ENCODE results near the gene LGALS9C. TPM values are rescaled to one million over a fixed set of nuclear protein-coding genes. Genes with fewer than 3 reads are reported as not detected.
"Not testable (repeated sequence)": the region's sequence is repeated elsewhere in the genome, so short reads cannot be mapped to it uniquely, and the experiment has no call there.

The LGALS9C gene
- 1.2 TPM for total RNA-seq

DNA sequence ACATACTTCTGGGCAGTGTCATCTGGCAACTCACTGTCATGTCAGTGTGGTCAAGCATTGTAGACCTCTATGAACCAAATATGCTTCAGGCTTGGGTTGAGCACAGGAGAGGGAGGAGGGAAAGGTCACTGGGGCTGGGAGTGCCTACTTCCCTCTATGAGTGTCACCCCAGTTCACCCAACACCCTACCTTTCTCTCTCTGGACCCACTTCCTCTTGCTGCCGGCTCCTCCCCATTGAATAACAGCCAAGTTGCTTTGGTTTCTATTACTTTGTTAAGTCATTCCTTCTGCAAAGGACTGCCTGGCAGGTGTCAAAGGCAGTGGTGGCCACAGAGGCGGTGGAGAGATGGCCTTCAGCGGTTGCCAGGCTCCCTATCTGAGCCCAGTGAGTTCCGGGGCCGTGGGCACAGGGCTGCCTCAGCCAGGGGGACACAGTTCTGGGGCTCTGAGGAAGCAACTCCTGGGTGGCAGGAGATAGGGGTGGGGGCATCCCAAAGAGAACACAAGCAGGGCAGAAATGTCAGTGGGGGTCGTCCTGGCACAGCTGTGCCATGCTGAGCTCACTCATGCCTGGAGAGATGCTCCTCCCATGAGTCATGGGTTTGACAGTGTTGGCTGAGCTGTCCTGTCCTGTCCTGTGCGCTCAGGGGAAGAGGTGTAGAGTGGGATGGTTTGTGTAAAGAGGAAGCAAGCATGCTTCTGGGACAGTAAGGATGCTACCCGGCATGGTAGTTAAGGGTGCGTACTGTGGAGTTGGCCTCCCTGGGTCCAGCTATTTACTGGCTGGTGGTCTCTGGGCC is at the start of gene LGALS9C:
Gene LGALS9C (plus strand): TSS at position 282 of the 801 bp plus-strand sequence. CDS start 66 bp downstream, at position 348.
- H3K36me3 ChIP-seq; H3K9me3 ChIP-seq; H3K4me3 ChIP-seq; intact Hi-C loops (cut with DNase I); H3K4me1 ChIP-seq; DNase-seq (ENCODE audit: extremely low spot score in 2 of 2); H3K27me3 ChIP-seq; H3K27ac ChIP-seq: not testable (repeated sequence)

DNA sequence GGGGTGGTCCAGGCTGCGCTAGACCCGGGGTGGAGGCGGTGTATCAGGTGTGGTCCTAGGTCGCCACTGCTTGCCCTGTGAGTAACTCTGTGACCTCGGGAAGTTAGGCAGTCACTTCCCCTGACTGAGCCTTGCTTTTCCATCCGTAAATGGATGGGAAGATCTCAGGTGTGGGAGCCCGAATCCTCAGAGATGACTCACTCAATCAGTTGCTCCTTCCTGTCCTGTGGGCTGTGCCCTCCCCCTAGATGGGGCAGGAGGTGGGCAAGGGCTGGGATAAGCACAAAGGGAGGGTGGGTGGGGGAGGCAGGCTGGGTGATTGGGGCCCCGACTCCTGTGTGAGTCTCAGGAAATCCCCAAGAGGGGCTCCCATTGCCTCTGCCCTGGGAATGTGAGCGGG is 44.4 kb upstream of the LGALS9C start:
- H3K27ac ChIP-seq; H3K4me3 ChIP-seq; H3K27me3 ChIP-seq; H3K4me1 ChIP-seq; intact Hi-C loops (cut with DNase I); H3K9me3 ChIP-seq; H3K36me3 ChIP-seq; DNase-seq (ENCODE audit: extremely low spot score in 2 of 2): not testable (repeated sequence)

DNA sequence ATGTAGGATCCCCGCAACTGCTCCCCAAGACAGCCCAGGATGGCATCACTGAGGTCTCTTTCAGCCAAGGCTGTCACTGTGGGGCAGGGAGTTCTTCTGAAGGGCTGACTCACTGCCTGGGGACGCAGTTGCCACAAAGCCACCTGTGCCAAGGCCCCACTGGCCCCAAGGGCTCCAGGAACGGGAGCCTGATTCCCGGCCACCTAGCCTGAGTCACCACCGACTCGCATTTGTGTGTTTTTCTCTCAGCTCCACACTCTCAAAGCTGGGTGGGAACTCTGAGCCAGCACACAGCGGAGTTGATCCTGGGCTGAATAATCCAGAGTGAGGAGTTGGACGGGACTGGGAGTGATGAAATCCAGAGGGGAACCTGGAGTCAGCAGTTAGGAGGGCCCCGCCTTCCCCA is 37.1 kb upstream of the LGALS9C start:
- H3K4me3 ChIP-seq; H3K36me3 ChIP-seq; H3K4me1 ChIP-seq; H3K27ac ChIP-seq; intact Hi-C loops (cut with DNase I); H3K9me3 ChIP-seq; H3K27me3 ChIP-seq; DNase-seq (ENCODE audit: extremely low spot score in 2 of 2): not testable (repeated sequence)

DNA sequence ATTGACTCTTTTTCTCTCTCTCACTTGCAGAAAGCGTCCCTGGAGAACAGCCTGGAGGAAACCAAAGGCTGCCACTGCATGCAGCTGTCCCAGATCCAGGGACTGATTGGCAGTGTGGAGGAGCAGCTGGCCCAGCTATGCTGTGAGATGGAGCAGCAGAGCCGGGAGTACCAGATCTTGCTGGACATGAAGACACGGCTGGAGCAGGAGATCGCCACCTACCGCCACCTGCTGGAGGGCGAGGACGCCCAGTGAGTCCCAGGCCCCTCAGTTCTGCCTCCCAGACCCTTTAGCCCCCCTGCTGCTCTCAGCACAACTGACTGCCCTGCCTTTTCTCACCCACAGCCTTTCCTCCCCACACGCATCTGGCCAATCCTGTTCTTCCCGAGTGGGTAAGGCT is 34.5 kb upstream of the LGALS9C start:
- intact Hi-C loops (cut with DNase I); H3K9me3 ChIP-seq; DNase-seq (ENCODE audit: extremely low spot score in 2 of 2); H3K27me3 ChIP-seq; H3K27ac ChIP-seq; H3K36me3 ChIP-seq; H3K4me3 ChIP-seq; H3K4me1 ChIP-seq: not testable (repeated sequence)

DNA sequence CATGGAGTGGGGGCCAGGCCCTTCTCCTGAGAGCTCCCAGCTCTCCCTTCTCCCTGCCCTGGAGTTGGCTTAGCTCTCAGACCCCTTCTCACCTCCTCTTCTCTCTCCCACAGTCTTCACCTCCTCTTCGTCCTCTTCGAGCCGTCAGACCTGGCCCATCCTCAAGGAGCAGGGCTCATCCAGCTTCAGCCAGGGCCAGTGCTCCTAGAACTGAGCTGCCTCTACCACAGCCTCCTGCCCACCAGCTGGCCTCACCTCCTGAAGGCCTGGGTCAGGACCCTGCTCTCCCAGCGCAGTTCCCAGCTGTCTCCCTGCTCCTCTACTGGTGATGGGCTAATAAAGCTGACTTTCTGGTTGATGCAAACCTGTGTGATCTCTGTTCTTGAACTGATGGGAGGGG is 34.1 kb upstream of the LGALS9C start:
- not testable (repeated sequence) for H3K4me3 ChIP-seq

DNA sequence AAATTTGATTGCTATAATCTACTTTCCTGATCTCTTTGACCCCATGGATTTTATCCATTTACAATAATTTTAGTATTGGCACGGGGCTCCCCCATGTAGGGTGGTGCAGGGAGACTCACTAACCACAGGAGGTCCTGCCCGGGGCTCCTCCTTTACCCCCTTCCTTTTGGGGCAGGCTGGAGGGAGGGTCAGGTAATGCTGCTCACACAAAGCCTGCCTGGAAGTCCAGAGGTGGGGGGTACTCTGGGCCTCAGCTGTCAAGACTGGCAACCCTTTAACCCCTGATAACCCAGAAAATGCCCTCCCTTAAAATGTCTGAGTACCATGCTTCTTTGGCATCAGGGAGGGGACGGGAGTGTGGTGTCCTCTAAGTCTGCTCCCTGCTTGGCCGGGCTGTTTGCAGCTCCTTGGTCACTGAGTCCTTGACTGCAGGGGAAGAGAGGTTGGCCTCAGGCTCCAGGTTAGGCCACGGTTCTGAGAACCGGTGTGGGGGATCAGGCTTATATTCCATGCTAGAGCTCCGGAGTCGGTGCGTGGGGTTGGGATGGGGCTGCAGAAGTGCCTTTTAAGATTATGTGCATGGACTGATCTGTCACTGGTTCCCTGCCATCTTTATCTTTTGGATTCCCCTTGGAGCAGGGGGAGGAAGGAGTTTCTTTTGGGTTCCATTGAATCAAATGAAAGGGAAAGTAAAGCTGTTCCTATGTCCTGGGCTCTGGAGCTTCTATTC is 28.9 kb upstream of the LGALS9C start:
- peak; percentile 37 to 60 for DNase-seq (ENCODE audit: extremely low spot score in 2 of 2)
- H3K36me3 ChIP-seq; H3K9me3 ChIP-seq; H3K4me3 ChIP-seq; intact Hi-C loops (cut with DNase I); H3K4me1 ChIP-seq; H3K27me3 ChIP-seq; H3K27ac ChIP-seq: not testable (repeated sequence)

More for the DNA sequence above, 34.1 kb upstream of the LGALS9C start:
- H3K27me3 ChIP-seq; H3K9me3 ChIP-seq; H3K4me1 ChIP-seq; H3K36me3 ChIP-seq; DNase-seq (ENCODE audit: extremely low spot score in 2 of 2); intact Hi-C loops (cut with DNase I); H3K27ac ChIP-seq: not testable (repeated sequence)

DNA sequence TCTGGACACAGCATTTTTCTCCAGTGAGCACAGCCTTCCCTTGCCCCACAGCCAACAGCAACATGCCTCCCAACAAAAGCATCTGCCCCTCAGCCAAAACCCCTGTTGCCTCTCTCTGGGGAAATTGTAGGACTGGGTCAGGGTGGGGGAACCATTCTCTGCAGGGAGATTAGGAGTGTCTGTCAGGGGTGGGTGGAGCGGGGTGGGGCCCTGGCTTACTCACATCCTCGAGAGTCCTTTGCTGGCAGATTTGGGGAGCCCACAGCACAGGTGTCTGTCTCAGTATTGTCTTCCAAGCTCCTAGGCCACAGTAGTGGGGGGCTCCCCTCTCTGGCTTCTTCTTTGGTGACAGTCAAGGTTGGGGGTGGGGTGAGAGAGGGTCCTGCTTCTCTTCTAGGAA is 28.3 kb upstream of the LGALS9C start:
- H3K36me3 ChIP-seq; H3K27ac ChIP-seq; H3K4me3 ChIP-seq; DNase-seq (ENCODE audit: extremely low spot score in 2 of 2); H3K27me3 ChIP-seq; H3K9me3 ChIP-seq; H3K4me1 ChIP-seq; intact Hi-C loops (cut with DNase I): not testable (repeated sequence)

DNA sequence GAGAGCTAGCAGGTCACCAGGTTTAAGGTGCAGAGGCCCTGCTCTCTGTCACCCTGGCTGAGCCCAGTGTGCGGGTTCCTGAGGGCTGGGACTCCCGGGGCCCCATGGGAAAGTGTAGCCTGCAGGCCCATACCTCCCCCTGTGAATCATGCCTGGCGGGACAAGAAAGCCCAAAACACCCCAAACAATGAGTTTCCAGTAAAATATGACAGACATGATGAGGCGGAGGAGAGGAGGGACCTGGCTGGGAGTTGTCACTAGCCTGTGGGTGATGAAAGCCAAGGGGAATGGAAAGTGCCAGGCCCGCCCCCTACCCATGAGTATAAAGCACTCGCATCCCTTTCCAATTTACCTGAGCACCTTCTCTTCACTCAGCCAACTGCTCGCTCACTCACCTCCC is 26.8 kb upstream of the LGALS9C start:
- H3K27ac ChIP-seq; H3K4me1 ChIP-seq; H3K9me3 ChIP-seq; intact Hi-C loops (cut with DNase I); H3K4me3 ChIP-seq; H3K36me3 ChIP-seq; H3K27me3 ChIP-seq: not testable (repeated sequence)
- DNase-seq (ENCODE audit: extremely low spot score in 2 of 2) = peak; percentile 11 to 52

DNA sequence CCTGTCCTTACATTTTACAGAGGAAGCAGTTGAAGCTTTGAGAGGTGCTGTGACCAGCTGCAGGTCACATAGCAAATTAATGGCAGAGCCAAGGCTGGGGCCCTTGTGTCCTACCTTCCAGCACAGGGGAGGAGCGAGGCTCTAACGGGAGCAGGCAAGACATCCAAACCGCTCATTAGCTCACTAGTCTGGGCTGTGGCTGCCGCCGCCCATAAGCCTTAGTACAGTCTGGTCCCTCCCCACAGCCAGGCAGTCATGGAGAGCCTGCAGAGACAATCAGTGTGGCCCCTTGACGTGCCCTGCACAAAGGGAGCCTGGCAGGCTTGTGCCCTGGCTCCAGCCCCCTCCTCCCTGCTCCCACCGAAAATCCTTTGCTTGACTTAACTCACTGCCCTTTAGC is 25.6 kb upstream of the LGALS9C start:
- H3K4me1 ChIP-seq; H3K27me3 ChIP-seq; intact Hi-C loops (cut with DNase I); H3K9me3 ChIP-seq; H3K36me3 ChIP-seq; H3K4me3 ChIP-seq; H3K27ac ChIP-seq: not testable (repeated sequence)
- peak; percentile 20 to 89 for DNase-seq (ENCODE audit: extremely low spot score in 2 of 2)

DNA sequence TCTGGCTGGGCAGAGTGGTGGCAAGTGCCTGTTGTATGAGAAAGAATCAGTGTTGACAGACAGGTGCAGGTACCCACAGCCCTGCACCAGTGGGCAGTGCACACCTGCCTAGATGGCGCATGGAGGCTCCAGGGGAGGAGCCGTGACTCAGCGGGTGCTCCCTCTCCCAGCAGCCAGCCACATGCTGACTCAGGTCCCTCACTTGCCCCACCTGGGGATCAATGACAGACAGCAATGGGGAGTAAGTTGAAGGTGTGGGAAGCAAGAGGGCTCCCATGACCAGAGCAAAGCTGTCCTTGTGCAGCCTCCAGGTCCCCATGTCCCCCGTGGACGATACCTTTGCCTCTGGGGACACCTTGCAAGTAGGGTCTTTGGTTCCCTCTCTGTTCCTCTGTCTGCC is 24.6 kb upstream of the LGALS9C start:
- H3K27me3 ChIP-seq; H3K36me3 ChIP-seq; intact Hi-C loops (cut with DNase I); H3K4me3 ChIP-seq; H3K27ac ChIP-seq; H3K9me3 ChIP-seq; H3K4me1 ChIP-seq: not testable (repeated sequence)
- peak; percentile 49 to 90 for DNase-seq (ENCODE audit: extremely low spot score in 2 of 2)

DNA sequence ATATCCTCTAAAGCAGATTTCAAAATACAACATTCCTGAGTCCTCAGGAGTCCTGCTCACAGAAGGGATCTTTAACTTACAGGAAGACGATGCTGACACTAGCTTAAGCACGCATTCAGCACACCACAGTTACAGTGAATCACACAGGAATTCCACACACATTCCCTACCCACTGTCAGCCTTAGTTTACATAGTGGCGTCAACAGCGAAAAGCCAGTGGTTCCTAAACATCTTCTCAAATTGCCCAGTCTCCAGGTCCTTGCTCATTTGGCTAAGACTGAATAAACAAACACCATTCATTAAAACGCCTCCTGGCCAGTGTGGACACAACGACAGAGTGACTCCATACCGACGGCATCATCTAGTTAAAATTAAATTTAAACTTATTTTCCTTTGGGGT is 17.6 kb upstream of the LGALS9C start:
- H3K27me3 ChIP-seq; H3K4me3 ChIP-seq; H3K36me3 ChIP-seq; H3K9me3 ChIP-seq; H3K27ac ChIP-seq; H3K4me1 ChIP-seq; intact Hi-C loops (cut with DNase I): not testable (repeated sequence)
- peak; percentile 52 to 54 for DNase-seq (ENCODE audit: extremely low spot score in 2 of 2)

DNA sequence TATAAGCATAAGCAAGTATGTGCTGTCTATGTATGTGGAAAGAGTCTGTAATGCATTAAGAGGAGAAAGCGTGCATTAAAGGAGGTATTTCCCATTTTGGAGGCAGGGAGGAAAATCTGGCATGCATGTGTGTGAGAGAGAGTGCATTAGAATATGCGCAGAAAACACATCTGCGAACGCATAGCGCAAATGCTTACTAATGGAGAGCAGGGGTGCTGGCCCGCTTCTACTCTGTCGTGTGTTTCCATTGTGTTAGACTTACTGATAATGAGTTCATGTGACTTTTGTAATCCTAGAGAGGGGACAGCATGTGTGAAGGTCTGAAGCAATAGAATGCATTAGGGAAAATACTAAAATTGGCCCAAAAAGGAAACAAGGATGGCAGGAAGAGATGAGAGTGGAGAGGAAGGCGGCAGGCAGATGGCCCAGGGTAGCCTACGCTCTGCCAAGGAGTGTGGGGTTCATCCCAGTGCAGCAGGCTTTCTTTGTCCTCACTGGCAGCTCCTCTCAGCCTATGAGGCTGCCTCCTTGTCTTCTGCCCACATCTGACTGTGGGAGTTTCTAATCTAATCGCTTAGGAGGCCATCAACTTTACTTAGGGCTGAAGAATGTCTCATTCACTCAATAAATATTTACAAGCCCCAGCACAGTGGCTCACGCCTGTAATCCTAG is 12.6 kb upstream of the LGALS9C start:
- H3K9me3 ChIP-seq; H3K27me3 ChIP-seq; H3K36me3 ChIP-seq; H3K4me3 ChIP-seq; H3K27ac ChIP-seq; H3K4me1 ChIP-seq; intact Hi-C loops (cut with DNase I): not testable (repeated sequence)
- peak; percentile 29 to 74 for DNase-seq (ENCODE audit: extremely low spot score in 2 of 2)

DNA sequence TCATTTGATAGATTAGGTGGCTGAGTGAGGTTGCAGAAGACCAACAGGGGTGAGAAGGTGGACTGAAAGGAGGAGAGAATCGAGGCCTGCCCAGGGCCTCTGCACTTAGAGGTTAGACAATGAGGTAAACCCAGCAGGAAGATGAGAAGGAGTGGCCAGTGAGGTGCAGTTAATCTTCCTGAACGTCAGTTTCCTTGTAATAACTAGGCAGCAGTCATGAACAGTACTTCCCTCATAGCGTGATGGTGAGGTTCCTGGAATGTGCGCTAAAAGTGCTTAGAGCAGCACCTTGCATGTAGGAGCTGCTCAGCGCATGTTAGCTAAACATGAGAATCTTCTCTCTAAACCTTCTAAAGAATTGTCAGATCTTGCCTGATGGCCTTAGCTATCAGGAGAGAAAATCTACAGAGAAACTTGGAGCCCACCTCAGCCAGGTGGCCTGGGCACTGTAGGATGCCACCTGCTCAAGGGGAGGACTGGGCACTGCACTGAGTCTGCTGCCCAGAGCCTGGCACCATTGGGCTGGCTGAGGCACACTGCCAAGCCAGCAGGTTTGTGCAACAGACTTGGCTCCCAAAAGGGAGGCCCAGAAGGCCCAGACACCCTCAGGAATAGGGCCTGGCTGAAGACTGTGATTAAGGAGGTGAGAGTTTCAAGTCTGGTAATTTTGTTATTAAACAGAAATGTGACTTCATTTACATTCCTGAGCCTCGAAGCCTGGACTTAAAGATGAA is 10.2 kb upstream of the LGALS9C start:
- H3K9me3 ChIP-seq; H3K4me3 ChIP-seq; H3K4me1 ChIP-seq; H3K27ac ChIP-seq; intact Hi-C loops (cut with DNase I); H3K27me3 ChIP-seq; H3K36me3 ChIP-seq: not testable (repeated sequence)
- peak; percentile 20 to 31 for DNase-seq (ENCODE audit: extremely low spot score in 2 of 2)

Data from vagina (tissue), 2 donors.